Occipital lobe (tissue), 2 donors: ENCODE results near the gene TMEM178A. TPM values are rescaled to one million over a fixed set of nuclear protein-coding genes. Genes with fewer than 3 reads are reported as not detected.
"Not testable (repeated sequence)": the region's sequence is repeated elsewhere in the genome, so short reads cannot be mapped to it uniquely, and the experiment has no call there.

Experiments used
- DNase-seq: peaks from one replicate; lab custom pipeline; 2025; lab: John Stamatoyannopoulos, UW
- total RNA-seq: library from RNA; depleted of rRNA; stranded (reverse); fragments of >200 nt; gene quantifications from one replicate; pipeline ENCODE4 v1.2.3, GENCODE V29; 2014

The TMEM178A gene
- total RNA-seq, 1 donor from 2014 or later = 25.1 TPM

DNA sequence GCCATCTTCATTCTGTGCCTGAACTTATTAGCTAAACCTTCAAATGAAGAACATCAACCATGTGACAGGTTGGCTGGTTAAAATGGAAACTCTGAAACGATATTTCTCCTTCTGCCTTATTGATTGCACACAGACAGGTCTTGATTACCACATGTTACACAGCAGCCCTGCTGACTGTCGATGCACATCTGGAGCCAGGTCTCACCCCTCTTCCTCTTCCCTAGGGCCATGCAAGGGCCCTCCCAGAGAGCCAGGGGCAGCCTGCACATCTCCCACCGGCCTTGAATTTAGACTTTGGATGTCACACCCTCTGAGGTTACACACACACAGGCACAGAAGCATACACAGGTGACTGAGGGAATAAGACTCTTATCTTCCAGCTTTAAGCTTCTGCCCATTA, 45.1 kb downstream of the TMEM178A start:
- no peak for DNase-seq

DNA sequence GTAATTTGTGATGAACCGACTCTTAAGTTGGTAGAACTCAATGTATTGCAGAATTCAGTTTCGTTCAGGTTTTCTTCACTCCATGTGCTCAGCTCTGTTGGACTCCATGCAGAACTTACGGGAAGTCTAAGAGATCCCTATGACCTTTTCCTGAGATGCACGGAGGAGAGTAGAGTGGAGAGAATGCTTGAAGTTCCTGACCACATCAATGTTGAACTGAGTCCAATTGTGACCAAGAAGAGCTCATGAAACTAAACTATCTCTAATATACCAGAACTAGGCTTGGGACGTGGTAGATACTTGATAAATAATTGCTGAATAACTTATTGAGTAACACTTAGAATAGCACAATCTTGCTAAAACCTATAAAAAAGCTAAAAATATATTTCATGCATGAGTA, 47.2 kb downstream of the TMEM178A start:
- no peak for DNase-seq

DNA sequence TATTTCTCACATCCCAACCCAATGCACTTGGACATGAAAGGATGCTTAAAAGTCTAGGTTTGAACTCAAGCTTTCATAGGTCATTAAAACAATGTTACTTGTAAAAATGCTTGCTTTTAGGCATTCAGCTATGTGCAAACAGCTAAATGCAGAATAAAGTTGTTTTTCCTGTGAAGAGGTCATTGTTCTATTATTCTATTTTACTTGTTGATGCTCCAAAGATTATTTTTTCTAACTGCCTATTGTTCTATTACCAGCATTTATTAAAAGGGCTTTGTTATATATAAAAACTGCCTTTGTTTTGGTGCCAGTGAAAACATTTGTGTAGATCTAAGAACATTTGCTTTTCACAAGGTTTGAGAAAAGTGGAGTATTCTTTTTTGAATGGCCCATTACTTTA, 49.4 kb downstream of the TMEM178A start:
- DNase-seq = no peak

DNA sequence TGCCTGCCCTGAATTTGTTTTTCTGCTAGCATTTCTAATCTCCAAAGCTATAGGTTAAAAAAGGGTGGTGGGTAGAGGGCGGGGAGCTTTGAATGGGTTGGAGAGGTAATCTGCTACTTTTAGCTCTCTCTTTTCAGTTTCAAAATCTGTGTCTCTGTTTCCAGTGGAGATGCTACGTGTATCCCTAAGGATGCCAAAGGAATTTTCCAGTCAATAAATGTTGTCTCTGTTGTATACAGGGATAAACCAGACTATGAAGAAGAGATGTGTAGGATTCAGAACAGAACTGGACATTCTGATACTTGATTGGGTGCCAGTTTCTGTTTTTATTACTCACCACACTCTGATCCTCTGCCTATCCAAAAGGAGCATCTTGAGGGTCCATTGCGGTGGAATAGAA, 50.1 kb downstream of the TMEM178A start:
- DNase-seq = no peak

DNA sequence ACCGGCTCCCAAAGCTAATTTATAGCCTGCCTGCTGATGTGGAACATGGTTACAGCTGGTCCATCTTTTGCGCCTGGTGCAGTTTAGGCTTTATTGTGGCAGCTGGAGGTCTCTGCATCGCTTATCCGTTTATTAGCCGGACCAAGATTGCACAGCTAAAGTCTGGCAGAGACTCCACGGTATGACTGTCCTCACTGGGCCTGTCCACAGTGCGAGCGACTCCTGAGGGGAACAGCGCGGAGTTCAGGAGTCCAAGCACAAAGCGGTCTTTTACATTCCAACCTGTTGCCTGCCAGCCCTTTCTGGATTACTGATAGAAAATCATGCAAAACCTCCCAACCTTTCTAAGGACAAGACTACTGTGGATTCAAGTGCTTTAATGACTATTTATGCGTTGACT, 51.4 kb downstream of the TMEM178A start:
- DNase-seq = no peak

DNA sequence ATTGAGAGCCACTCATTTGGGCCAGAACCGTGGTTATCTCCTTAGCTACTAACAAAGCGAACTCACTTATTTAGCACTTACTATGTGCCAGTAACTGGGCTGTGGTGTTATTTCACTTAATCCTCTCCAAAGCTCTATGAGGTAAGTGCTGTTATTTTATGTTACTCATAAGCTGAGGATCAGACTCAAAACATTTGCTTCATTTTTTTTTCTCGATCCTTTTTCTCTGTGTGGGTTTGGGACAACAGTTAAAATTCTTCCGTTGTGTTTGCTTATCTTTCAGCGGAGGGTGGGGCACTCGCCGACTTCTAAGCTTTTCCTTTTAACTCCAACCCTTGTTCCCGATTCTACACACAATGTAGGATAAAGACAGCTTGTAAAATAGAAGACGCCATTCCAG, 52.8 kb downstream of the TMEM178A start:
- no peak for DNase-seq

DNA sequence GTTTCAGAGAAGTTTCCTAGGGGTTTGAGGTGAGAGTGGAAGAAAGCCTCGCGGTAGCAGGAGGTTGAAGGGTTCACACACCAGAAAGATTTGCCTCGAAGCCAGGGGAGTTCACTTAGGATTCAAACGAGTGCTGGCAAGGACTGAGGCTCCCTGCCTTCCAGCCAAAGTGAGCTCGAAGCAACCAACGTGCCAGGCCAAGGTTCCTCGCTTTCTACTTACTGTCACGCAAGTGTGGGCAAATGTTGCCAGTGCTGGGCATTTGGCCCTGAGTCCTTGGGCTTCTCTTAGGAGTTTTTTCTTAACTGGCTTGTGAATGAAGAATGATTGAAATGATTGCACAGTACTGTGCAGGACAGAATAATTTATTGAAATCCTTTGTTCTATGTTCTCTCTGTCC, 53.6 kb downstream of the TMEM178A start:
- DNase-seq = no peak

DNA sequence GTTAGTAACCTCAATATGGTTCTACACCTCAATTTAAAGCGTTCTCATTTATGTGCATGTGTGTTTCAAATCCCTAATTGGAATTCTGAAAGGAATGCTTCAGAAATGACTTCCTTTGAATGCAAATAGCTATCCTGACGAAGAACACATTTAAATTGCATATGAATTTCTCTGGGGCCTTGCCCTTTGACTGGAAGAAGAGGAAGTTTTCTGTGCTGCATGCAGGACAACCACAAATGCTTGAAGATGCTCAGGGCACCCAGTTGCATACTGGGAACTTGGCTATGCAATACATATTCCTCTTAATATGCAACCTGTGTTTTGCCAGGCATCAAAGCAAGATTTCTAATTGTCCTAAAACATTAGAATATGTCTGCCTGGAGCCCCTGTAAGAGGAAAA, 55.3 kb downstream of the TMEM178A start:
- no peak for DNase-seq

DNA sequence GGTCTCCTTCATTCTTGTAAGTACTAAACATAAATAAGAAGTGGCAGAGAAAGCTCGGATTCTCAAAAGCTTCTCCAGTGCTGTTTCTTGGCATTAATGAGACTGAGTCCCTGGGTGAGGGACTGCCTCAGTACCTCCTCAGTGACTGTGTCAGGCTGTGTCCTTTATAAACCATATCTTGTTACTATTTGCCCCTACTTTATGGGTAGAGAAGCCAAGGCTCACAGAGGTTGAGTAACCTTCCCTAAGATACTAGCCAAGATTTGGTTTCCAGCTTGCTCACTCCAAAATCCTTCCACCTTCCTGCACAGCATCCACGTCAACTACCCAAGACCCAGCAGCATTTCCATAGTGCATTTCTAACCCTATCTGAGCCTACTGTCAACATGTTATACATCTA, 57.8 kb downstream of the TMEM178A start:
- DNase-seq = no peak

DNA sequence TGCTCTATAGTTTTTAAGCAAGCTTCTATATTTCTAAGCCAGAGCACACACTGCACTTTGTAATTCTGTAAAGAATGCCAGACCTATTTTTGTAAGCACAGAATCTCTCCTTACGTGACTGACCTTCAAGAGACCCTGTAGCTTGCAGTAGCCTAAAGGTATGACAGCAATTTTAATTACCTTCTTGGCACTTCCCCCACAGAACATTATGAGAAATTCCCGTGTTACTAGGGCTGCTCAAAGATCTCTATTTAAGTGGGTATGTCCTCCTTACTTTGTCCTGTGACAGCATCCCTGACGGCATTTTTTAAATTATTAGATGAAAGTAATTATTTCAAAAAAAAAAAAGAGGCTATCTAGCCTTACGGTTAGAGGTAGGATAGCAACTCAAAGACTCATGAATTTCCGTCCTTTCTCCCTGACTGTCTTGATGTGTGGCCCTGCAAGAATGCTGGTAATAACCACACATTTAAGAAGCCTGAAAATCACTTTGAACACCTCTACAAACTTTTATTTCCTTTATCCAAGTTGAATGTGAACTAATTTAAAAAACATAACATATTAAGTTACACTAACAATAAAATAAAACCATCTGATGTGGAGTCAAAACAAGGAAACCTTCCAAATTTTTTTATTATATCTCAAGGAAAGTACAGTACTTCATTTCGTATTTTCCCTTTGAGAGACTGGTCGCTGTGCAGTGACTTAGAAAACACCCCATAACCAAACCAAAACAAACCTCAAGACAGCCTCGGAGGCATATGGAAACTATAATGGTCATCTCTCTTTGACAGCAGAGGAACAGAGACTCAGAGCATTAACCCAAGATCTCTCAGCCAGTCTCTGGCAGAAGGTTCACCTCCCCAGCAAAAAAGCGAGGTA, 58.5 kb downstream of the TMEM178A start:
- DNase-seq = no peak

DNA sequence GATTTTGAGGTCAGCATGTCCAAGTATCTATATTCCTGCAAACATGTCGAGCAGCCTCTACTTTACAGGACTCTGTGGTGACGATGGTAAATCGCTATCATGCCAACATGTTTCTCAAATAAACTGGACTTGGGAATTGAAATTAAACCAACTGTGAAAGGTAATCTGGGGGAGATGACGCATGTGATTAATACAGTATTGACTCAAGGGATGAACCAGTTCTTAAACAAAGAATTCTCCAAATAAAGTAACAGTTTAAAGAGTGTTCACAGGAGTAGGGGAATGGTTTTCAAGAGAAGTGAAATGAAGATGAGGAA, 59.1 kb downstream of the TMEM178A start:
- DNase-seq = no peak

DNA sequence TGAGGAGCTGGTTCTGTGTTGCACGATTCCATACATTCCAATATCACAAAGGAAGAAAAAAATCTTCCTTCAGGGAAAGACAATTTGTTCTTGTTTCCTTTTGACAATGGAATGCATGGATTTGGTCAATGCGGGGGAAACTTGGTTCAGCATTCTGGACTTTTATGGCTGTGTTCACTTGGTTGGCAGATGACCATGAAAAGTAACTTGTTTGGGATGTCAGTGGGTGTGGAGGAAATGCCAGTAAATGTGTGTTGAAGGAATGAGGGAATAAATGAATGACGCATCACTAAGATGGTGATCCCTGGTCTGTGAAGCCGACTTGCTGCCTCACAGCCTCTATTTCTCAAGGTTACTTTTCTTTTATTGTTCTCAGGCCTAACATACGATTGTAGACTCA, 59.7 kb downstream of the TMEM178A start:
- DNase-seq = no peak

DNA sequence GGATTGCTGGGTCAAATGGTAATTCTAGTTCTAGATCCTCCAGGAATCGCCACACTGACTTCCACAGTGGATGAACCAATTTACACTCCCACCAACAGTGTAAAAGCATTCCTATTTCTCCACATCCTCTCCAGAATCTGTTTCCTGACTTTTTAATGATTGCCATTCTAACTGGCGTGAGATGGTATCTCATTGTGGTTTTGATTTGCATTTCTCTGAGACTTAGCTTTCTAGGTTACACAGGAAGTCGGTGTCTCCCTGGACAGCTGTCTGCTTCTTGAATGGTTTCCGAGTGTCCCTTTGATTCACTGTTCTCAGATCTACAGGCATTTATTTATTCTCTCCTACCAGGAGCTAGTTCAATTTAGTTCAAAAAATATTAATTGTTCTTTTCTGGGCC, 62.4 kb downstream of the TMEM178A start:
- not testable (repeated sequence) for DNase-seq

DNA sequence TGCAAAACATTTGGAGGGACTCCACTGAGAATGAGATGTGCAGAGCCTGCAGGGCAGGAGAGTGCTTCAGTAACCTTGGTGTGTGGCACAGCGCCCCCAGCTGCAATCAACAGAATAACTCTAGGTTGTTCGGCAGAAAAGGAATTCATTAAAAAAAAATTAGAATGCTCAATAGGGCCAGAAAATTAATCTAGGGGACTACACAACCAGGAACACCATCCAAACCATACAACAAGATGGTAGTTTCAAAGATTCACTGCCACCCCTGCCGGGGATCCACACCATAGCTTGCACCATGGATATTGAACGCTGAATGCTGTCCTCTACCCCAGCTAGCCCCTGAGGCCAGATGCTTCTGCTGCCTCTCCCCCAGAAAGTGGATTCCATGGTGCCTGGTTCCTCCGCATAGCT, 63.2 kb downstream of the TMEM178A start:
- no peak for DNase-seq

DNA sequence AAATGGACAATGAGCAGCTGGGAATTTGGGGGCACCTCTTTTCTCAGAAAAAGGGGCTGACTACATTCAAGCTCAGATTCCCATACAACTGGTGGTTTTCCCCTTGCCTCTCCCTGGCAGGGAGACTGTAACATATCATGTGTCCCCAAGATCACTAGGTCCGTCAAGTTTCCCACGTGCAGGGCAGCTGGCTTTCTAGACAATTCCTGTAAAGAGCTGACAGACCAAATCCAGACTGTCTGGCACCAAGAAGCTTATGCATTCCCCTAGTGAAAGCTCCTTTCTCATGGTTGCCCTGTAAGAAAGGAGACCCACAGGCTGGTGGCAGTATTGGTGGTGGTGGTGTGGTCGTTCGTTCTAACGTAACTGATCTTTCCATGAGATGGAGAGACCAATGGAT, 64.6 kb downstream of the TMEM178A start:
- DNase-seq = no peak

DNA sequence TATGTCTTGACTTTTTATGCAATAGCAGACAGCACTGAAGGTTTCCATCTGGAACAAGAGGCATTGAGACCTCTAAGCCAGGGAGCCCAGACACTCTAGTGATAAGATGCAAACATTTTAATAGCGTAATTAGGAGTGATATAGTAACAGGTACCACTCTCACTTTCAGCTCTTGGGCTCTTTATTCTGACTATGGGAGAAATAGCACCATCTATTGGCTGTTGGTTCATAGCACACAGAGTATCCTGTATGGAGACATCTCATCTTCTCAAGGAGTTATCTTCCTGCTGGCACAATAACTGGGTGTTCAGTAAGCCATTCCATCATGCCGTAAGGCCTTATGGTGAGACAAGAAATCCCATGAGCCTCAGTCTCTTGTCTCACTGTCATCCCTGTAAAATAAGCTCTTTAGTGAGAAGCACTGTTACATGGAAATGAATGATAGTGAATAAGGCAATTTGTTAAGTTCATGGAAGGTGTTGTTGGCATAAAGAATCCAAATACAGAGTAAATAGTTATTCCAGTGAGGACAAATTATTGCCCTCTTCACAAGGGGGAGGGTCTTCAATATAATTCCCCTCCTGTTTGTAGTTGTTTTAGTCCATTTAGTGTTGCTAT, 65.1 kb downstream of the TMEM178A start:
- DNase-seq = no peak

DNA sequence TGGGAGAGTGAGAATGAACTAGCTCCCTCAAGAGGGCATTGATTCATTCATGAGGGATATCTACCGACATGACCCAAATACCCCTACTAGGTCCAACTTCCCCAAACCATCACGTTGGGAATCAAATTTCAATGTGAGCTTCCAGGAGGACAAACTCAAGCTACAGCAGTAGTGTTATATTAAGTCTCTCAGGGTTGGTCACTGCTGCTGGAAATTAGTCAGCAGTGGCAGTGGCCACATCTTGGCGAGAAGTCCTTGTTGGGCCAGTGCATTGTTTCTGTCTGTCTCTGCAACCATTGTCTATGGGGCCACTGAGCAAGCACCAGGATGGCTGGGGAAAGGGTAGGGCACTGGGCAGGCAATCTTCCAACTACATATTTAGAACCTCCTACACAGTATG, 65.8 kb downstream of the TMEM178A start:
- DNase-seq = no peak

DNA sequence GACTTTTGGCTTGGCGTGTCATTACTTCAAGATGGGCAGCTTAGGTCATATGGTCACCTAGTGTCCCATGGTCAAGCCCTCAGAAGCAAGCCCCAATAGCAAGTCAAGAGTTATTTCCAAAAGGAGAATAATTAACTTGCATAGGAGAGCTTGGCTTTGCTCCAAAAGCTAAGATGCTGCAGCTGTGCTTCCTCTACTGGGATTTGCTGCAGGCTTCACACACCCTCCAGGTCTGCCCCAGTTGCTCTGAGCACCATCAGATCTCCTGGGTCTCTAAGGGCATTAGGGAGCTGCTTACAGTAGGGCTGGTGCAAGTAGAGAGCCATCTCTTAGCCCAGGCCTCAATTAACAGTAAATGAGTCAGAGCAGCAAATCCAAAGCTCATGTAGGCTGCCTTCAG, 66.8 kb downstream of the TMEM178A start:
- DNase-seq = no peak

DNA sequence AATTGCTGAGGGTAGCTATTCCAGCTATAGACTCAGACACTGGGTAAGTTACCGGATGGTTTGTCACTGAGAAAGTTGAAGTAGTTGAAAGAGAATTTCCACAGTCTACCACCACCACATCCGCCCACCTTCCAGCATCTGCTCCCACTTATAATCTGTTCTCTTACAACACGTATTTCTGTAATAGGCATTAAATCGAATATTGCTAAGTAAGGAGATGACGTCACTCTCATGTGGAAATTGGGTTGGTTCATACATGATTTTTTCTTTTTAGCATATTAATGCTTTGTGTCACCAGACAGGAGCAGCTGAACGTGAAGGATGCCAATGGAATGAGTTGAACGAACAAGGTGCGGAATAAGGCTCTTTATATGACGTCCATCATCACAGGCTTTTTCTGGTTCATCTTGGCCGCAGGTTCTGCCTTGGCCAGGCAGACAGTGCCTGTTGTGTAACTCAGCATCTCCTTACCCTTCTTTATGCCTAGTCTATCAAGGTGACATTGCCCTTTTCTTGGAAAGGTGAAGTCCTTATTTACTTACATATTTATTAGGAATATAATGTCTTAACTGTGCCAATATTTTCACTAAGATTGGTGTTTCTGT, 67.5 kb downstream of the TMEM178A start:
- DNase-seq = no peak

DNA sequence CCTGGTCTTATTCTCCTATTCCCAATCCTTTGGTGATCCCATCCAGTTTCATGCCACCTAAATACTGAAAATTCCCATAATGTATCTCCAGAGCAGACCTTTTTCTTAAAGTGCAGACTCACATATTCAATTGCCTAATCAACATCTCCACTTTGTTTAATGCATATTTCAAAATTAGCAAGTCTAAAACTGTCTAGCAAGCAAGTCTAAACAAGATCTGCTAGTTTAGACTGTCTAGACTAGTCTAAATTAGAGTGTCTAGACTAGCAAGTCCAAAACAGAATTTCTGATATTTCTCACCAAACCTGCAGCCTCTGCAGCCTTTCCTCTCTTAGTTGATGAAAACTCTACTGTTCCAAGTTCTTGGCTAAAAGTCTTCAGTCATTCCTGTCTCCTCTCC, 68.7 kb downstream of the TMEM178A start:
- DNase-seq = no peak

DNA sequence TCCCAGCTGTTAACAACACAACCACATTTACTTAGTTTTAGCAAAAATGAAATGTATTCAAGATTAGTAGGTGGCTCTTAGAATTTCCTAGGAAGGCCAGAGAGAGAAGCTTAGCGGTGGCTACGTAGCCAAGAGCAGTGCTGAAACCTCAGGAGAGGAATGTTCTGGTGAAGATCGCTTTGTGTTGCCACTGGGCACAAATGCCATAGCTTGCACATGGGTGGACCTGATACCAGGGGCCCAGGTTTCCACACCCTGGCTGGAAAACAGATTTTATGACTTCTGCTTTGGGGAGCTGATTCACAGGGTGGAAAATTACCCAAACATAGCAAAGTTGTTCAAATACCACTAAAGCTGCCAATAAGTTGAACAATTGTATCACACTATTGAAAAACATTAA, 69.9 kb downstream of the TMEM178A start:
- no peak for DNase-seq

DNA sequence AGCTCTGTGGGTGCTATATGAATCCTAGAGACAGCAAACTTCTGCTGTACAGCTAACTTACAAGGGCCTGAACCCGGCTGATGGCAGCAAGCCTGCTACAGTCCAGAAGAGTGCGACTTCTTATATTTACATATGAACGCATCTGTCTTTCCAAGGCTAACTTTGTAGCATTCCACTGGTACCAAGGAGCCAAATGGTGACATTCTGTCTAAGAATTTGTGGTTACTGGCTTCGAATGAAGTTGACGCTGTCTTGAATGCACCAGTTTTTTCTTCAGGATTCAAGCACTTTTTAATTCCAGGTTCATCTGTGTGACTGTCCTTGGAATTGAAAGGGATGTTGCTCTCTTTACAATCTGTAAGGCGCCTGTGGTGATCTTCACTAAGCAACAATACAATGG, 70.9 kb downstream of the TMEM178A start:
- no peak for DNase-seq

DNA sequence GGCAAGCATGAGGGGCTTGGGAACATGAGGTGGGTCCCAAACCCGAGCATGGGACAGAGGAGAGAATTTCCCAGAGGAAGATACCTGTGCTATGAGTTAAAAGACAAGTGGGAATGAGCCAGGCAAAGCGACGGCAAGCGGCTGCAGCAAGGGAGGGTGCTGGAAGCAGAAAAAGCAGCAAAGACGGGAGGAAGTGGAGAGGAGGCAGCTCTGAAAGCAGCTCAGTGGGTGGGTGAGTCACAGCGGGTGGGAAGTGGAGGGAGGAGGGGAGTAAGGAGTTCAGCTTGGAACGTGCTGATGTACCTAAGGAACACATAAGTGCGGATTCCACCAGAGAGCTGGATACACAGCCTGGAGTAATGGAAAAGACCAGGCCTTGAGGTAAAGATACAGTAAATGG, 71.9 kb downstream of the TMEM178A start:
- DNase-seq = peak; percentile 71
